Brain microvascular endothelial cell (primary cell): Measurements from ENCODE around the gene TACC2.
"Not testable (repeated sequence)": the region's sequence is repeated elsewhere in the genome, so short reads cannot be mapped to it uniquely, and the experiment has no call there.

Source experiments
- DNase-seq: peaks from one replicate; pipeline ENCODE4 v3.0.0-alpha.2; 2020
- H3K27ac ChIP-seq: fragments of 250-450 bp; sonication (Bioruptor Pico); 2 replicates; pipeline ENCODE4 v1.5.1; 2020; ENCODE audit warnings: mild to moderate bottlenecking, moderate library complexity
- H3K27me3 ChIP-seq: fragments of 250-450 bp; sonication (Bioruptor Pico); replicated peaks from 2 replicates; pipeline ENCODE4 v1.5.1; 2020; ENCODE audit warnings: mild to moderate bottlenecking
- H3K36me3 ChIP-seq: fragments of 250-450 bp; sonication (Bioruptor Pico); replicated peaks from 2 replicates; pipeline ENCODE4 v1.5.1; 2020; ENCODE audit warnings: mild to moderate bottlenecking
- H3K4me3 ChIP-seq: 2 replicates; pipeline ENCODE4 v1.5.1; 2011; ENCODE audit warnings: low read depth, mild to moderate bottlenecking, control low read depth, low read length, moderate library complexity
- in situ Hi-C: cut with HindIII; loops from 2 replicates; pipeline ENCODE4 v1.10.0; 2017; ENCODE audit warnings: low sequenced_read_pairs, low pct_ligation_motif_present
- TF ChIP-seq, protein P1 (sequence below): IDR thresholded peaks from 2 replicates; pipeline ENCODE4 v1.5.1; 2011; ENCODE audit warnings: low read depth, mild to moderate bottlenecking, moderate library complexity, low read length, control low read depth, inconsistent platforms; ENCODE audit errors: missing control alignments

TACC2 gene

DNA sequence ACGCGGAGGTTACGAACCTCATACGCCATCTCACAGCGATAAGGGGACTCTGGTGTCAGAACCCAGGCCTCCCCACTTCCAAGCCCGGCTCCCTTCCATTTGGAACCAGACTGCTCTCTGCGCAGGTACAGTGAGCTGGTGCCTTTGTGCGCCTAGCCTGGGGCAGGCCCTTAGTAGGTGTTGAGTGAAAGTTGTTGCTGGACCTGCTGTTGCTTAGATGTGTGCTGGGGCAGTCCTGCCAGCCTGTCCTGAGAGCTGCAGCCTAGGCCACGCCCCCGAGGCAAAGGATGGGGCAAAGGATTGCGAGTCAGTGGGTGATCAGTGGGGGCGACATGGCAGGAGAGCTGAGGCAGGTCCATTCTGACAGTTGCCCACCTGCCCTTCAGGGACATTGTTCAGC is 209.7 kb downstream of the TACC2 start:
- Histone ChIP-seq H3K4me3 (no peak overlapping the region), H3K27ac (no peak overlapping the region), H3K36me3 (no peaks in the 10 kb centered on the region), H3K27me3 (no peaks in the 10 kb centered on the region)
- TF ChIP-seq, protein P1, sequence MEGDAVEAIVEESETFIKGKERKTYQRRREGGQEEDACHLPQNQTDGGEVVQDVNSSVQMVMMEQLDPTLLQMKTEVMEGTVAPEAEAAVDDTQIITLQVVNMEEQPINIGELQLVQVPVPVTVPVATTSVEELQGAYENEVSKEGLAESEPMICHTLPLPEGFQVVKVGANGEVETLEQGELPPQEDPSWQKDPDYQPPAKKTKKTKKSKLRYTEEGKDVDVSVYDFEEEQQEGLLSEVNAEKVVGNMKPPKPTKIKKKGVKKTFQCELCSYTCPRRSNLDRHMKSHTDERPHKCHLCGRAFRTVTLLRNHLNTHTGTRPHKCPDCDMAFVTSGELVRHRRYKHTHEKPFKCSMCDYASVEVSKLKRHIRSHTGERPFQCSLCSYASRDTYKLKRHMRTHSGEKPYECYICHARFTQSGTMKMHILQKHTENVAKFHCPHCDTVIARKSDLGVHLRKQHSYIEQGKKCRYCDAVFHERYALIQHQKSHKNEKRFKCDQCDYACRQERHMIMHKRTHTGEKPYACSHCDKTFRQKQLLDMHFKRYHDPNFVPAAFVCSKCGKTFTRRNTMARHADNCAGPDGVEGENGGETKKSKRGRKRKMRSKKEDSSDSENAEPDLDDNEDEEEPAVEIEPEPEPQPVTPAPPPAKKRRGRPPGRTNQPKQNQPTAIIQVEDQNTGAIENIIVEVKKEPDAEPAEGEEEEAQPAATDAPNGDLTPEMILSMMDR = no peak
- in situ Hi-C loops = no loop called here
- DNase-seq = no peak

DNA sequence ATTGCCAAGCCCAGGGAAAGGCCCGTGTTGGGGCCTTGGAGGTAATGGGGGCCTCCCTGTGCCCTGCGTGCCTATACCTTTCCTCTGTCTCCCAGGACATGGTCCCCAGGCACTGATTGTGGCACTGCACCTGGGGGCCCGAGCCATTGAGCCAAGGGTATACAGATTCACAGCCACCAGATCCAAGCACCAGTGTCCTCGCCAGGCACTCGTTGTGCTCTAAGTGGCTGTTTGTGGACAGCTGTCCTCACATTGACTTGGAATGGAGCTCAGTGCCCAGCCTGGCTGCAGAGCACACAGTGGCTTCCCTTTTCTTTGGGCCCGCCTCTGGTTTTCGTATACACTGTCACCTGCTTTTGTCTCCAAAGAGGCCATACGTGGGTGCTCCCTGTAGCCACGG is 210.1 kb downstream of the TACC2 start:
- TF ChIP-seq, protein P1 = no peak
- no peak for DNase-seq
- H3K27ac ChIP-seq = no peak overlapping the region
- no peak overlapping the region for H3K4me3 ChIP-seq
- H3K36me3 ChIP-seq = no peaks in the 10 kb centered on the region
- no peaks in the 10 kb centered on the region for H3K27me3 ChIP-seq
- in situ Hi-C loops = no loop called here

- in situ Hi-C loops = no loop called here
- Histone ChIP-seq H3K27me3 (no peaks in the 10 kb centered on the region), H3K27ac (no peak overlapping the region), H3K4me3 (no peak overlapping the region), H3K36me3 (no peaks in the 10 kb centered on the region)
- no peak for DNase-seq
- TF ChIP-seq, protein P1 = no peak
Observed at GRCh38 chr10:122199689-122200088, 210.7 kb downstream of the TACC2 start.

GRCh38 chr10:122201401-122201800 is 212.4 kb downstream of the TACC2 start:
- in situ Hi-C loops = no loop called here
- no peak for DNase-seq
- H3K27ac ChIP-seq = no peak overlapping the region

GRCh38 chr10:122203180-122203579 is 214.2 kb downstream of the TACC2 start:
- H3K27ac ChIP-seq, H3K36me3 ChIP-seq, in situ Hi-C loops, H3K27me3 ChIP-seq, DNase-seq, H3K4me3 ChIP-seq: not testable (repeated sequence)

More at GRCh38 chr10:122201401-122201800, 212.4 kb downstream of the TACC2 start:
- Histone ChIP-seq H3K36me3 (no peaks in the 10 kb centered on the region), H3K27me3 (no peaks in the 10 kb centered on the region), H3K4me3 (no peak overlapping the region)
- TF ChIP-seq, protein P1 = no peak

DNA sequence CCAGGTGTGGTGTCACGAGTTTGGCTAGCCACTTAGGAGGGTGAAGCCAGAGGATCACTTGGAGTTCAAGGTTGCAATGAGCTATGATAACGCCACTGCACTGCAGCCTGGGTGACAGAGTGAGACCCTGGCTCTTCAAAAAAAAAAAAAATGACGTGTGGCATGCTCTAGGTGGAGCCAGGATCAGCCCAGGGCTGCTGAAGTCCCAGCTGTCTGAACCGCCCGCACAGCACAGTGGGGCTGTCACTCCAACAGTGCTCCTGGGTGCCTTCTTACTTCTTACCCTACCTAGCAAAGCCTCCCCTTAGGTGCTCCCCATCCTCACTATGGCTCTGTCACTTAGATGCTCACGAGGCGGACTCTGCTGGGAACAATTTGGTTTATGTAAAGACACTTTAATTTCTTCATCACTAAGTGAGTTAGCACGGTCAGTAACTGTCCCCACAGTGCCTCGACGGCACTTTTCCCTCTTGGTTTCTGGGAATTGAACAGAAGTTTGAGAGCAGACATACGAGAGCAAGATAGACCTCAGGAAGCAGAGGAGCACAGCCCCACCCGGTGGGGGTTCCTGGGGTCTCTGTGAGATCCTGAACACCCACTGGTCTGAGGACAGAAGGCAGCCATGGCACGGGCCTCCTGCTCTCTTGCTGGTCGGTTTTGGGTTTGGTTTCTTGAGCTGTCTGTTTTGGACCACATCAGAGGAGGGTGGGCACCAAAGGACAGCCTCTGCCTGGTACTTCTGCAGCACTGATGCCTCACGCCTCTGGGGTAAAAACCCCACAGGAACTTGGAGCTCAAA is 215.9 kb downstream of the TACC2 start:
- DNase-seq = no peak
- in situ Hi-C loops = no loop called here
- Histone ChIP-seq H3K27me3 (no peaks in the 10 kb centered on the region), H3K27ac (no peak overlapping the region), H3K4me3 (no peak overlapping the region), H3K36me3 (no peaks in the 10 kb centered on the region)
- TF ChIP-seq, protein P1 = peak; percentile 25
